ENCODE results near the gene LDB2.
"Not testable (repeated sequence)": the region's sequence is repeated elsewhere in the genome, so short reads cannot be mapped to it uniquely, and the experiment has no call there.

The LDB2 gene

GRCh38 chr4:16659079-16659478 lies 239.4 kb downstream of the LDB2 start:
- DNase-seq (ENCODE audit: low read depth in 1 of 2, low spot score in 1 of 2): no peak

DNA sequence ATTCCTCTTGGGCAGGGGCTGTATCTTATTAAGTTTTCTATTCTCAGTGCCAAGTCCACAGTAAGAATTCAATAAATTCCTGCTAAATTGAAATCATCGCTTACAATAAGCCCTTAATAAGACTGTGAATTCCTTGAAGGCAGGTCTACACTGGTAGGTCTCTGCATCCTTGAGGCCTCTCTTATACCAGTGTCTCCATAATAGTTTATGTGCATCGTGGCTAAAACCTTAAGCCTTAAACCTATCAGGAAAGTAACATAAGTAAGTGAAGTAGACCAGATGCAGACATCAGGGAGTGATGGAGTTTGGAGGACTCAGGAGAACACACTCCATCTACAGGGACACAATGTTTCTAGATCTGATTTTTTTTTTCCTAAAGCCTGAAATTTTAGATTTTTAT lies 240.3 kb downstream of the LDB2 start:
- no peak for DNase-seq (ENCODE audit: low read depth in 1 of 2, low spot score in 1 of 2)

GRCh38 chr4:16655111-16655510 lies 243.3 kb downstream of the LDB2 start:
- DNase-seq (ENCODE audit: low read depth in 1 of 2, low spot score in 1 of 2): no peak

- DNase-seq (ENCODE audit: low read depth in 1 of 2, low spot score in 1 of 2): no peak
These were observed 245.6 kb downstream of the LDB2 start for GRCh38 chr4:16652732-16653305.

- no peak for DNase-seq (ENCODE audit: low read depth in 1 of 2, low spot score in 1 of 2)
These were observed 252.0 kb downstream of the LDB2 start for GRCh38 chr4:16646459-16646858.

DNA sequence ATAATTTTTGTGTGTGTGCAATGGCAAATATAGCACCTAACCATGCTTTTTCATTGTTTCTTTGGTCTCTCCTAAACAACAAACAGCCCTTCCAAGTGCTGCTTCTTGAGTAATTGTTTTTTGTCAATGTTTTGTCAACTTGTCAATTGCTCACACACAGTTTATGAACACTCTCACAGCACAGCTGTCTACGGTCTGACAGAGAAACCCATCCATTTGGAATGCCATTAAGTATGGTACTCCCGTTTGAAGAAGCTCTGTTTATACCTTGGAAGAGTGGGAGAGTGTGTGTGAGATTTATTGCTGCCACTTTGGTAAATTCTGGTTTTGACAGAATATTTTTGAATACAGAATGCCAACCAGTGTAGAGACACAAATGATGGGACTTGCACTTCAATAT lies 254.6 kb downstream of the LDB2 start:
- DNase-seq (ENCODE audit: low read depth in 1 of 2, low spot score in 1 of 2): no peak

DNA sequence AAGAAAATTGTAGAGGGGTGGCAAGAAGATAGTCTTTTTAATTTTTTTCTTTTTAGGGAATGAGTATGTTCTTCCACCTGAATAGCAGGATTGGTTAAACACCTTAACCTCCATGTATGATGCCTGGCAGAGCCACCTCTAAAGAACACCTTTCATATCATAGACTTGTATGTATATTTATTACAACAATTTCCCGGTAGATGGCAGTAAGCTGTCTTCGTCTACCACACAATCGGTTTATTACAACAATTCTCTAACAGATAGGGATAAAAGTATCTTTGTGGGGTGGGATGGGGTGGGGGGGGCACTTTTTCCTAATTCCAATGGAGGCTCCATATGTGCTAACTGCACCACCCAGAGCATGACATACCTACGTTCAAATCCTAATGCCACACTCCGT lies 255.5 kb downstream of the LDB2 start:
- no peak for DNase-seq (ENCODE audit: low read depth in 1 of 2, low spot score in 1 of 2)

- no peak for DNase-seq (ENCODE audit: low read depth in 1 of 2, low spot score in 1 of 2)
These were observed 256.5 kb downstream of the LDB2 start for GRCh38 chr4:16641971-16642370.

- no peak for DNase-seq (ENCODE audit: low read depth in 1 of 2, low spot score in 1 of 2)
These were observed 261.4 kb downstream of the LDB2 start for GRCh38 chr4:16636912-16637630.

DNA sequence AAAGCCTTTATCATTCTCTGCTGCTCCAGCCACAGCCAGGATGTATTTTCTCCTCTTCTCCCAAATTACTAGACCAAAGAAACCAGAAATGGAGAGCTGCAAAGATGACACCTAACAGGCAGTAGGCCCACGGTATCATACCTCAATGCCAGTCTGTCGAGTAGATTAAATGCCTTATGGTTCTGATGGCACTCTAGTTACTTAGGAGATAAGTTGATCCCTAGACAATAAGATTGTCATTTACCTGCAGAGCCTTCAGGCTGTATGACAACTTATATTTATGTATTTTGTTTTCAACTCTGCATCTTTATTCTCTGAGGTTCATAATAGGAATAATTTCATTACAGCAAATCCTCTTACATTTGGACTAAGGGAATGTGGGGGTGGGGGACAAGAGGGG lies 262.1 kb downstream of the LDB2 start:
- DNase-seq (ENCODE audit: low read depth in 1 of 2, low spot score in 1 of 2): no peak

- not testable (repeated sequence) for DNase-seq (ENCODE audit: low read depth in 1 of 2, low spot score in 1 of 2)
These were observed 269.2 kb downstream of the LDB2 start for GRCh38 chr4:16629274-16629673.

GRCh38 chr4:16628835-16629234 lies 269.6 kb downstream of the LDB2 start:
- not testable (repeated sequence) for DNase-seq (ENCODE audit: low read depth in 1 of 2, low spot score in 1 of 2)

DNA sequence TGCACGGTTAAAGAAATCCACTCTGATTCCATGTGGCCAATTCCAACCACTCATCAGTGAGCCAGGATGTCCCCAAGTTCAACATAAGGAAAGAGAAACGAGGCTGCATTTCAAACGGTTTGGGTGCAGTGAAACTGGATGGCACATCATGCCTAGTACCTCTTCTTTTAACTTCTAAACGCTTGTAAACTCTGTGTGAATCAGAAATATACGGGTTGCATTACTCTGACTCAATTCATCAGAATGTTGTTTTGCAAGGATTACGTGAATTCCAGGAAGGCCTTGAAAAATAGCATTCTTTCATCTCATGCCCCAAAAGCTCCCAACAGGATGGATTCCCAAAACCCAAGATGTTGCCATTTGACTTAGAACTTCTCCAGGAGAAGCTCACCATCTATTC lies 270.4 kb downstream of the LDB2 start:
- no peak for DNase-seq (ENCODE audit: low read depth in 1 of 2, low spot score in 1 of 2)

GRCh38 chr4:16626945-16627344 lies 271.5 kb downstream of the LDB2 start:
- DNase-seq (ENCODE audit: low read depth in 1 of 2, low spot score in 1 of 2): no peak

DNA sequence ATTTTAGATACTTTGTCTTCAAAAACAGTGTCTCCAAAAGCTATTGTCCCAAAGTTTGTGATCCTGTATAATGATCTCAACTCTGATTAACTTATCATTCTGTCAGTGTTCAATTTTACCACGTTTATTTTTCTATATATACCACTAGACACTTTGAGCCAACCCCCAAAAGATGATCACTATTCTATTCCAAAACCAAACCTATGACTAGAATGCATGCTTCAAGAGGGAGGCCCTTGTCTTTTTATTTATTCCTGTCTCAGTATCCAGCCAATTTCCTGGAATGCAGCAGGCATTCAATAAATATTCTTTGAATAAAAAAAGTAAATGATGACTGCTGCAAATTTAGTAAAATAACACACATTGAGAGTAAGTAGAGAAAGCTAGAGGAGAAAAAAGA lies 275.6 kb downstream of the LDB2 start:
- no peak for DNase-seq (ENCODE audit: low read depth in 1 of 2, low spot score in 1 of 2)

GRCh38 chr4:16617435-16617834 lies 281.0 kb downstream of the LDB2 start:
- no peak for DNase-seq (ENCODE audit: low read depth in 1 of 2, low spot score in 1 of 2)

GRCh38 chr4:16617011-16617410 lies 281.4 kb downstream of the LDB2 start:
- DNase-seq (ENCODE audit: low read depth in 1 of 2, low spot score in 1 of 2): no peak

DNA sequence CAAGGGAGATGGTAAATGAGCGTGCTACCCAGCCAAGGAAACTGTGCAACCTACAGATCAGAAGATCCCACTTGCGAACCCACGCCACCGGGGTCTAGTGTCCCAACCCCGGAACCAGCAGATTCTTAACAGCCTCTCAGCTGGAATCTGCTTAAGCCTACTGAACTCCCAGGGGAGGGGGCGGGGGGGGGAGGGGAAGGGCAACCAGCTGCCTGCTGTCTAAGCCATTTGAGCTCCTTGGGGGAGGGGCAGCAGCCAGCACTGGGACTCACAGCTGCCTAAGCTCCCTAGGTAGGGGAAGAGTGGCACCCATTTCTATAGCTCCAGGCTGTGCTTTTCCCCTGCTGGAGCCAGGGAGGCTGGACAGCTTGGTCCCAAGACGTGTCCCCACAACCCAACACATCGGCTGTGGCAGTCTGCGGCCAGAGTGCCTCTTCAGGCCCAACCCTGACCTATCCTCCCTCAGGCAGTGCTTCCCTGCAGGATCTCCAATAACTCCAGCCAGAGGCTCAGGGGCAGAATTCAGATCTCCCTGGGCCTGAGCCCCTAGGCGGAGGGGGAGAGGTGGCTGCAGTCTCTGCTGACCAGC lies 289.2 kb downstream of the LDB2 start:
- DNase-seq (ENCODE audit: low read depth in 1 of 2, low spot score in 1 of 2): no peak

GRCh38 chr4:16608611-16609125 lies 289.8 kb downstream of the LDB2 start:
- DNase-seq (ENCODE audit: low read depth in 1 of 2, low spot score in 1 of 2): no peak

DNA sequence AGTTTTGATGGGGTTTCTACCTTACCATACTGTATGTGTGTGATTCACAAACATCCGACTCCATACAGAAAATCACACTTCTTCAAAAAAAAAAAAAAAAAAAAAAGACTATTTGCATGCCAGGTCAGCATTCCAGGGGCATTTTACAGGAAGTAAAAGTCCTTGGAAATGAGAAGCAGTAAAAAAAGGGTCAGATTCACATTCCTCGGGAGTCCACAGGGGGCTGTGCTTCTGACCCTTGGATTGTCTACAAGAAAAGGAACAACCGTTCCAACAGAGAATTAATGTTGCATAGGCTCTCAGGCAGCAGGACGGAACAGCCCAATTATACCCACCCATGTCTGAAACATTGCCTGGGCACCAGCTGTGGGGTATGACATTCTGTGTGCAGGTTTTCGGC lies 290.3 kb downstream of the LDB2 start:
- DNase-seq (ENCODE audit: low read depth in 1 of 2, low spot score in 1 of 2): no peak

DNA sequence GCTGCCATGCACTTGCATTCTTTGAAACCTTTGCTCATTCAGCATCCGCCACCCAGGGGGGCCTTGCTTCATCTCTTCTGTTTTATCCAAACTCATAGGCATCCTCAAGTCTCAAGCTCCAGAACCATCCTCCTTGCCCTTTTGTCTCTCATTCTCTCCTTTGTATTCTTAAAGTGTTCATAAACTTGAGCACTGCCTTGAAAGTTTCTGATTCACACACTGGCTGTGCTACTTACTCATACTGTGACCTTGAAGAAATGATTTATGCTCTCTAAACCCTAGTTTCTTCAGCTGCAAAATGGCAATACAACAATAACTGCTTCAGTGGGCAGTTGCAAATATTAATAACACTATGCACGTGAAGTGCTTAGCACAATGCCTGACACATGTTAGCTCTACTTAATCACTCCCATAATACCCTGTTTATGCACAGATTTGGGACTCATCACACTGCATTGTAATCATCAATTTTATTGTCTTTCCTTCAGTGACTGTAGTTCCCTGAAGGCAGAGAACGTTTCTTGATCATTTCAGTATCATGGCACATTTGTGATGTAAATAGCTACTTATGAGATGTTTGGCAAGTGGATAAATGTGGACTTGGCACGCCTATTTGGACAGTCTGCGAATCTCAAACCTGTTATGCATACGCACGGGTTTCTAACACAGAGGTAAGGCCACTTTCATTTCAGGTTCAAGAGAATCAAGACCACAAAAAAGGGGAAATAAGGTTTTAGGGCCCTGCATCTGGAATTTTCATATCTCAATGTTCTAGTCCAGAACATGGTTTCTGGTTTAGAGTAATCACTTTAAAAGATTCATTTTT lies 291.0 kb downstream of the LDB2 start:
- DNase-seq (ENCODE audit: low read depth in 1 of 2, low spot score in 1 of 2): no peak

DNA sequence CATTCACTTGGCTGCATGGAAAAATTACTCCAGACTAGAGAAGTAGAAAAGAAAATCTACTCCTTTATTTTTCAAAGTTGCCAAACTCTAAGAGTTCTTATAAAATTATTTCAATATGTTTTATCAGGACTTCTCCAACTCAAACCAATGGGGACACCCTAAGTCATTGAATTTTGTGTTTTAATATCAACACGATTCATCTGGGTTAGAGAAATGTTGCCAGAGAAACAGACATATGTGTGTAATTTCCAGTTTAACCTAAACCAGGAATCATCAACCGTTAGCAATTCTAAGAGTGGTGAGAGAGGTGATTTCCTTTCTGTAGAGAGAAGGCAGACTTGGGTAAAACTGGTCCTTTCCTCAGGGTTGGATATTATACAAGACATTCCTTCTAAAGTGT lies 291.8 kb downstream of the LDB2 start:
- DNase-seq (ENCODE audit: low read depth in 1 of 2, low spot score in 1 of 2): no peak
